ENCODE data around the gene SCAI. TPM values are rescaled to one million over a fixed set of nuclear protein-coding genes. Genes with fewer than 3 reads are reported as not detected.

SCAI gene
- total RNA-seq, 1 experiment from 2014 or later, result 15.5 TPM

DNA sequence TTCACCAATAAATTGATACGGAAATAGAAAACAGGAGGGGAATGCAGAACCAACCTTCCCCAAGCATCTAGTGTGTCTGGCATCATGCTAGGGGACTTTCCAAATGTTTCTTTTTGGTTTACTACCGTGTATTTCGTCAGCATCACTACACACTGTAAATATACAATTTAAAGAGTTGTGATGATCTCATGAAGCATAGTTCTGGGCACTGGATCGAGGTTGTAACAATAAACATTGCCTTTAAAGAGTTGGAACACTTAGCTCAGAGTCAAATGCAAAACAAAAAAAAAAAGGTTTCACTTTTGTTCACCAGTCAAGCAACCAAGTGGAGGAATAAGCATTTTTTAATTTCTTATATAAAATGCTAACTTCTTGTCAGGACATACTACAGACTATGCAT lies 2.9 kb upstream of the SCAI start:
- Histone ChIP-seq H3K23ac (ENCODE audit: insufficient read length, low read depth, low read length) (no peak overlapping the region), H3K4me2 (ENCODE audit: insufficient read depth, insufficient read length, low read length) (no peak overlapping the region), H3K4ac (ENCODE audit: low read depth, low read length) (no peak overlapping the region), H3K27me3 (ENCODE audit: insufficient read depth, low read length) (no peaks in the 10 kb centered on the region), H2BK12ac (ENCODE audit: insufficient read length, low read depth, low read length) (no peak overlapping the region), H2BK5ac (ENCODE audit: insufficient read length, low read length) (no peak overlapping the region), H3K18ac (ENCODE audit: insufficient read length, low read depth, low read length) (no peak overlapping the region), H3K14ac (ENCODE audit: insufficient read depth, low read length) (no peak overlapping the region), H2BK15ac (ENCODE audit: low read depth, low read length) (no peak overlapping the region), H3K56ac (ENCODE audit: insufficient read length, low read depth, low read length) (no peak overlapping the region), H2BK120ac (ENCODE audit: low read depth, low read length, poor library complexity, severe bottlenecking) (no peak overlapping the region), H4K20me1 (ENCODE audit: control insufficient read depth, insufficient read depth, insufficient read length) (no peaks in the 10 kb centered on the region), H4K8ac (replicated peaks; ENCODE audit: insufficient read length, low read depth, low read length) (no peak overlapping the region), H3K9ac (ENCODE audit: extremely low read depth, insufficient read length, low read length) (no peak overlapping the region), H2AK5ac (ENCODE audit: insufficient read length, low read length) (no peak overlapping the region), H2BK20ac (ENCODE audit: low read depth, low read length, poor library complexity, severe bottlenecking) (no peak overlapping the region), H2AFZ (ENCODE audit: low read length) (no peak overlapping the region), H3K4me1 (ENCODE audit: insufficient read depth, low read length) (no peaks in the 10 kb centered on the region), H3K27ac (ENCODE audit: insufficient read length, low read depth, low read length) (no peak overlapping the region), H3K9me3 (ENCODE audit: control insufficient read depth, low read depth, low read length) (no peaks in the 10 kb centered on the region), H3T11ph (ENCODE audit: low read length) (no peak overlapping the region), H4K5ac (ENCODE audit: insufficient read length, low read depth, low read length) (no peak overlapping the region), H3K23me2 (ENCODE audit: insufficient read length, low read depth, low read length, poor library complexity, severe bottlenecking) (peaks cover 4% of the 10 kb centered on the region), H3K79me1 (ENCODE audit: insufficient read depth, low read depth, low read length, poor library complexity, severe bottlenecking) (no peaks in the 10 kb centered on the region), H4K91ac (ENCODE audit: insufficient read length, low read depth, low read length) (no peak overlapping the region), H3K79me2 (ENCODE audit: insufficient read depth, low read length) (no peaks in the 10 kb centered on the region)
- H3K4me1 Mint-ChIP-seq, result peaks cover 13 to 23% of the 10 kb centered on the region in 2 experiments
- H3K9me3 Mint-ChIP-seq, result no peaks in the 10 kb centered on the region
- H3K36me3 Mint-ChIP-seq (ENCODE audit: insufficient read depth in 1 of 3, low read depth in 3 of 3), result peaks cover 7 to 31% (median 13%) of the 10 kb centered on the region in 3 experiments
- peak overlapping the region in 1 of 3 experiments; percentile 67; a peak in 1 of 7 replicates for H3K27ac Mint-ChIP-seq
- no peak overlapping the region for H3K4me3 Mint-ChIP-seq
- H3K27me3 Mint-ChIP-seq (ENCODE audit: low read depth), result no peaks in the 10 kb centered on the region
- no CpG with 5 or more reads among the region's 4 CpGs for WGBS (ENCODE audit: extremely low coverage, insufficient read length, low lambda C conversion rate)
- no peak for DNase-seq
- TF ChIP-seq CTCF (conservative IDR thresholded peaks at IDR 0.05), result no peak

Data from H9 (cell line).